Motor neuron (in vitro differentiated cells): ENCODE measurements around the gene SMIM33. TPM values are rescaled to one million over a fixed set of nuclear protein-coding genes. Genes with fewer than 3 reads are reported as not detected.
A peak's percentile ranks its signal among the peaks of the same experiment; 100 is the strongest.

ENCODE experiments used
- ATAC-seq, 8 experiments: fragments of 200-7000 bp; cut with Tn5 transposase; replicated peaks in 6 of 8; 2 replicates each; pipeline ENCODE4 v1.8.0; 2021; ENCODE audit warnings: mild to moderate bottlenecking in 8 of 8, moderate library complexity in 8 of 8
- H3K27ac ChIP-seq, 2 donors: fragments of 250-450 bp; sonication (Bioruptor Pico); 2 replicates each; pipeline ENCODE4 v1.9.0; 2021; ENCODE audit warnings: antibody characterized with exemption in 2 of 2, mild to moderate bottlenecking in 2 of 2, moderate library complexity in 1 of 2
- H3K4me1 ChIP-seq, 2 donors: fragments of 250-450 bp; sonication (Bioruptor Pico); replicated peaks in 1 of 2; 2 replicates each; pipeline ENCODE4 v1.6.1; 2021; ENCODE audit warnings: antibody characterized with exemption in 2 of 2, mild to moderate bottlenecking in 2 of 2, moderate library complexity in 1 of 2
- H3K4me3 ChIP-seq, 5 donors: fragments of 250-450 bp; sonication (Bioruptor Pico); 2 replicates each; pipeline ENCODE4 v1.9.0; 2021; ENCODE audit warnings: antibody characterized with exemption in 5 of 5, mild to moderate bottlenecking in 5 of 5, moderate library complexity in 4 of 5
- WGBS, 10 experiments: fragments of 450-650 bp; shearing (Covaris generic); methylation state at CpG; one replicate each; pipeline ENCODE4 v1.0.0; 2022; 5-methylcytosine and 5-hydroxymethylcytosine counted together
- in situ Hi-C, 9 experiments: fragments of 400-800 bp; cut with MboI; loops; one replicate each; pipeline ENCODE4 v1.15.0; 2021; ENCODE audit warnings: low sequenced_read_pairs in 9 of 9, low pct_unique_long_range_greater_than_20kb in 2 of 9; ENCODE audit not compliant: unreplicated experiment in 9 of 9
- total RNA-seq, 8 experiments: library from RNA; unstranded; fragments of 300-600 nt; gene quantifications; 2 replicates each; pipeline versions ENCODE4 v1.2.3 to v1.2.4, GENCODE V29; 2022

The SMIM33 gene
- total RNA-seq, 8 experiments from 2014 or later: 0.07 to 0.66 (median 0.15) TPM; not detected in 1

GRCh38 chr5:139445325-139446170 is 25.3 kb upstream of the SMIM33 start:
- Histone ChIP-seq H3K4me1 (peaks cover 13% of the 10 kb centered on the region in 2 donors), H3K4me3 (no peak overlapping the region), H3K27ac (no peak overlapping the region)
- 33 to 80% (median 48%) methylated on average over 1 to 6 of the region's 7 CpGs; no CpG with 5 or more reads in 2 of the 10 experiments for WGBS, 10 experiments
- in situ Hi-C loops: loop anchor here in 2 of 9 experiments (25.0 kb wide), 2 partner anchors 317 to 342 kb away; partner anchors contain the start of gene PSD2 (in 1 of the 2)
- peak in 4 of 8 experiments; percentile 14 to 62 (median 44) for ATAC-seq

- WGBS, 10 experiments: 50 to 100% (median 74%) methylated on average over 2 to 5 of the region's 5 CpGs; no CpG with 5 or more reads in 1 of the 10 experiments
- Histone ChIP-seq H3K27ac (no peak overlapping the region), H3K4me3 (no peak overlapping the region), H3K4me1 (peaks cover 13% of the 10 kb centered on the region in 2 donors)
- in situ Hi-C loops: loop anchor here in 2 of 9 experiments (25.0 kb wide), 2 partner anchors 315 to 340 kb away; partner anchors contain the start of gene PSD2 (in 1 of the 2)
- peak in 2 of 8 experiments; percentile 51 to 63 for ATAC-seq
These were observed 23.6 kb upstream of the SMIM33 start for GRCh38 chr5:139446956-139447779.

- H3K4me1 ChIP-seq: no peaks in the 10 kb centered on the region
- WGBS, 10 experiments: 57 to 100% (median 90%) methylated on average over 1 to 2 of the region's 2 CpGs; no CpG with 5 or more reads in 5 of the 10 experiments
- no peak for ATAC-seq
- in situ Hi-C loops: no loop called here
- H3K4me3 ChIP-seq: no peak overlapping the region
- no peak overlapping the region for H3K27ac ChIP-seq
These were observed 19.6 kb upstream of the SMIM33 start for GRCh38 chr5:139451176-139451575.

- H3K27ac ChIP-seq: no peak overlapping the region
- H3K4me3 ChIP-seq: no peak overlapping the region
- ATAC-seq: peak in 1 of 8 experiments; percentile 16
- in situ Hi-C loops: no loop called here
- 40 to 86% (median 83%) methylated on average over 1 of the region's 3 CpGs; no CpG with 5 or more reads in 7 of the 10 experiments for WGBS, 10 experiments
- H3K4me1 ChIP-seq: no peaks in the 10 kb centered on the region
These were observed 18.7 kb upstream of the SMIM33 start for GRCh38 chr5:139451878-139452660.

- ATAC-seq: peak in 1 of 8 experiments; percentile 16
- whole genome bisulfite sequencing, 10 experiments: 89 to 100% (median 93%) methylated on average over 1 to 3 of the region's 3 CpGs; no CpG with 5 or more reads in 7 of the 10 experiments
- H3K4me3 ChIP-seq: no peak overlapping the region
These were observed 16.9 kb upstream of the SMIM33 start for GRCh38 chr5:139453683-139454567.

GRCh38 chr5:139454568-139455290 is 16.1 kb upstream of the SMIM33 start:
- ATAC-seq: no peak
- in situ Hi-C loops: no loop called here

More at GRCh38 chr5:139453683-139454567, 16.9 kb upstream of the SMIM33 start:
- in situ Hi-C loops: no loop called here
- Histone ChIP-seq H3K4me1 (no peaks in the 10 kb centered on the region), H3K27ac (no peak overlapping the region)

GRCh38 chr5:139456776-139457175 is 14.0 kb upstream of the SMIM33 start:
- no peak for ATAC-seq
- 88 to 100% (median 92%) methylated on average over 1 to 11 of the region's 12 CpGs; no CpG with 5 or more reads in 6 of the 10 experiments for WGBS, 10 experiments
- no peak overlapping the region for H3K4me3 ChIP-seq
- in situ Hi-C loops: no loop called here
- no peak overlapping the region for H3K27ac ChIP-seq
- no peaks in the 10 kb centered on the region for H3K4me1 ChIP-seq

More at GRCh38 chr5:139454568-139455290, 16.1 kb upstream of the SMIM33 start:
- Histone ChIP-seq H3K4me1 (no peaks in the 10 kb centered on the region), H3K27ac (no peak overlapping the region), H3K4me3 (no peak overlapping the region)
- WGBS, 10 experiments: 40 to 89% (median 54%) methylated on average over 1 to 4 of the region's 11 CpGs; no CpG with 5 or more reads in 4 of the 10 experiments

- WGBS, 10 experiments: 88 to 100% (median 98%) methylated on average over 1 to 5 of the region's 5 CpGs; no CpG with 5 or more reads in 7 of the 10 experiments
- no peak for ATAC-seq
- in situ Hi-C loops: no loop called here
These were observed 13.6 kb upstream of the SMIM33 start for GRCh38 chr5:139457241-139457640.

GRCh38 chr5:139457653-139458306 is 13.0 kb upstream of the SMIM33 start:
- in situ Hi-C loops: no loop called here
- no peaks in the 10 kb centered on the region for H3K4me1 ChIP-seq
- WGBS, 10 experiments: 80 to 100% (median 80%) methylated on average over 1 to 2 of the region's 5 CpGs; no CpG with 5 or more reads in 7 of the 10 experiments
- H3K27ac ChIP-seq: no peak overlapping the region
- no peak overlapping the region for H3K4me3 ChIP-seq
- ATAC-seq: no peak

More at GRCh38 chr5:139457241-139457640, 13.6 kb upstream of the SMIM33 start:
- Histone ChIP-seq H3K4me1 (no peaks in the 10 kb centered on the region), H3K4me3 (no peak overlapping the region), H3K27ac (no peak overlapping the region)

- no peak overlapping the region for H3K27ac ChIP-seq
- H3K4me1 ChIP-seq: no peaks in the 10 kb centered on the region
- peak in 3 of 8 experiments; percentile 25 to 31 (median 26) for ATAC-seq
- in situ Hi-C loops: no loop called here
- 17 to 100% (median 73%) methylated on average over 1 to 8 of the region's 8 CpGs; no CpG with 5 or more reads in 1 of the 10 experiments for WGBS, 10 experiments
- H3K4me3 ChIP-seq: no peak overlapping the region
These were observed 12.0 kb upstream of the SMIM33 start for GRCh38 chr5:139458580-139459407.
